PC-3 (cell line): ENCODE results near the gene QPCT. TPM values are rescaled to one million over a fixed set of nuclear protein-coding genes. Genes with fewer than 3 reads are reported as not detected.

ENCODE experiments used
- ATAC-seq: fragments of 200-7000 bp; cut with Tn5 transposase; 2 replicates; pipeline ENCODE4 v1.9.1; 2020; ENCODE audit warnings: mild to moderate bottlenecking, moderate library complexity
- BruUV-seq: library from RNA; stranded (reverse); fragments of 400-500 nt; replicated peaks from 2 replicates; lab custom pipeline; 2021; lab: Mats Ljungman, UMichigan
- CTCF ChIA-PET: fragments of 300-600 bp; sonication (Branson Sonifier 250); formaldehyde crosslinking; loops from one replicate; lab custom pipeline; 2022; ENCODE audit warnings: antibody characterized with exemption; lab: Charles Lee
- POLR2A ChIA-PET: fragments of 300-600 bp; sonication (Branson Sonifier 250); formaldehyde crosslinking; loops from one replicate; lab custom pipeline; 2022; ENCODE audit warnings: antibody characterized with exemption; ENCODE audit not compliant: unreplicated experiment; lab: Charles Lee
- DNase-seq: peaks from one replicate; pipeline ENCODE4 v3.0.0-alpha.2; 2015
- H2AFZ ChIP-seq: fragments of 300-600 bp; sonication (generic); 2 replicates; pipeline ENCODE4 v1.6.0; 2016; ENCODE audit warnings: antibody characterized with exemption, low read length
- H3F3A ChIP-seq: fragments of 300-600 bp; sonication (generic); one replicate; pipeline ENCODE4 v1.6.0; 2017; ENCODE audit warnings: antibody characterized with exemption, low read length, control low read depth, mild to moderate bottlenecking; ENCODE audit not compliant: unreplicated experiment
- H3K27ac ChIP-seq: fragments of 300-600 bp; sonication (generic); 2 replicates; pipeline ENCODE4 v1.5.1; 2016; ENCODE audit warnings: mild to moderate bottlenecking, low read length
- H3K27me3 ChIP-seq: fragments of 300-600 bp; sonication (generic); 2 replicates; pipeline ENCODE4 v1.6.1; 2016; ENCODE audit warnings: low read length, mixed read lengths
- H3K36me3 ChIP-seq: fragments of 300-600 bp; sonication (generic); 2 replicates; pipeline ENCODE4 v1.6.1; 2016; ENCODE audit warnings: low read depth, mixed run types, low read length, mixed read lengths
- H3K4me1 ChIP-seq: fragments of 300-600 bp; sonication (generic); 2 replicates; pipeline ENCODE4 v1.5.1; 2016; ENCODE audit warnings: low read length; ENCODE audit not compliant: insufficient read depth
- H3K4me2 ChIP-seq: fragments of 300-600 bp; sonication (generic); 2 replicates; pipeline ENCODE4 v1.6.0; 2016; ENCODE audit warnings: low read length
- H3K4me3 ChIP-seq: fragments of 300-600 bp; sonication (generic); 2 replicates; pipeline ENCODE4 v1.5.1; 2016; ENCODE audit warnings: mild to moderate bottlenecking, low read length, mixed read lengths
- H3K79me2 ChIP-seq: fragments of 300-600 bp; sonication (generic); 2 replicates; pipeline ENCODE4 v1.6.1; 2017; ENCODE audit warnings: low read length, mixed read lengths
- H3K9ac ChIP-seq: fragments of 300-600 bp; sonication (generic); 2 replicates; pipeline ENCODE4 v1.6.0; 2016; ENCODE audit warnings: mild to moderate bottlenecking, low read length
- H3K9me2 ChIP-seq: fragments of 300-600 bp; sonication (generic); replicated peaks from 2 replicates; pipeline ENCODE4 v1.6.1; 2016; ENCODE audit warnings: mixed run types, low read length, mixed read lengths
- H3K9me3 ChIP-seq: fragments of 300-600 bp; sonication (generic); 2 replicates; pipeline ENCODE4 v1.6.1; 2016; ENCODE audit warnings: low read length, mixed read lengths
- H4K20me1 ChIP-seq: fragments of 300-600 bp; sonication (generic); 2 replicates; pipeline ENCODE4 v1.6.1; 2016; ENCODE audit warnings: low read length, mixed read lengths
- EZH2 ChIP-seq: fragments of 300-600 bp; sonication (generic); IDR thresholded peaks from one replicate; pipeline ENCODE4 v1.6.1; 2017; ENCODE audit warnings: antibody characterized with exemption, mild to moderate bottlenecking, low read length; ENCODE audit not compliant: unreplicated experiment
- EZH2phosphoT487 ChIP-seq: fragments of 300-600 bp; sonication (generic); IDR thresholded peaks from 2 replicates; pipeline ENCODE4 v1.6.1; 2018; ENCODE audit warnings: mild to moderate bottlenecking, antibody characterized with exemption, low read length, borderline replicate concordance
- intact Hi-C: fragments of 100-400 bp; cut with micrococcal nuclease; formaldehyde crosslinking; loops from 2 replicates; pipeline ENCODE4 v1.9.0; 2023
- total RNA-seq: library from RNA; depleted of rRNA; stranded (reverse); fragments of >200 nt; gene quantifications from 2 replicates; pipeline ENCODE4 v1.2.3, GENCODE V29; 2014
- TF ChIP-seq, protein P1 (sequence below): fragments of 300-600 bp; sonication (generic); conservative IDR thresholded peaks from 2 replicates; pipeline ENCODE4 v1.5.1; 2017; ENCODE audit warnings: antibody characterized with exemption, low read depth, mild to moderate bottlenecking, low read length

The QPCT gene
- total RNA-seq, 1 experiment from 2014 or later = not detected

DNA sequence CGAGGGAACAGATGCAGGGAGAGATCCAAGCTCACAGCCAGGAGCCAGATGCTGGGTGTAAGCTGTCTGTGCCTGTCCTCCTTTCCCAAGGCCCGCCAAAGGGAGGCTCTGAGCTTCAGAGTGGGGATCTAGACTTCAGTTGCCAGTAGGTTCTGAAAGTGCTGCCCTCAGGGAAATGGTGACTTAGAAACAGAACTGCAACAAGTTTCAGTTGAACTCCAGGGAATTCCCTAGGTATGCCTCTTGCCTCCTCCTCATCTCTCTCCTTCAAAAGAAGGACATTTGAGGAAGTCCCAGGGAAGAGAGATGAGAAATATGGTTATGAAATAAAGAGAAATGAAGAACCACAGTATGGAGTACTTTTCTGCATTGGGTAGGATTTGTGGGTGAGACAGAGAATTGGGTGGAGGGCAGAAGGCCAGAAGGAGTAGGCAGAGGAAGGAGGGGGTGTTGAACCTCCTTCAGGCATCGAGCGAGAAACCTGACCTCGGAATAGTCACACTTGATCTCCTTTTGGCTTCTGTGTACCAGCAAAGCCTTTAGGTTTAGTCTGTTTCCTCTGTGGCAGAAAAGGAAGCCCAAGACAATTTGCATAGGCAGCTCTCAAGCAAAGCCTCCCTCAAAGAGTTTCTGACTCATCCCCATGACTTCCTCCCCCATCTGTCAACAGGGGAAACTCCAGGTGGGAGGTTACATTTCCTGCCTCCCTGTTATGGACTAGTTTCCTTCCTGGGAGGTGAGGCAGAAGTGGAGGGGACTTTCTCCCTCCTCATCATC lies 45.7 kb downstream of the QPCT start:
- no TSS peak for BruUV-seq
- Histone ChIP-seq H3K9me3 (no peaks in the 10 kb centered on the region), H3K4me1 (peaks cover 44% of the 10 kb centered on the region), H4K20me1 (no peaks in the 10 kb centered on the region), H3K9me2 (no peaks in the 10 kb centered on the region), H3F3A (no peaks in the 10 kb centered on the region), H3K4me2 (peak overlapping the region; percentile 56), H3K27ac (peak overlapping the region; percentile 76), H3K27me3 (no peaks in the 10 kb centered on the region), H3K36me3 (no peaks in the 10 kb centered on the region), H2AFZ (peak overlapping the region; percentile 46), H3K4me3 (peak overlapping the region; percentile 8; the same call in 1 of the 2 replicates), H3K9ac (peak overlapping the region; percentile 38), H3K79me2 (no peaks in the 10 kb centered on the region)
- ATAC-seq = peak; percentile 96
- TF ChIP-seq, protein P1, sequence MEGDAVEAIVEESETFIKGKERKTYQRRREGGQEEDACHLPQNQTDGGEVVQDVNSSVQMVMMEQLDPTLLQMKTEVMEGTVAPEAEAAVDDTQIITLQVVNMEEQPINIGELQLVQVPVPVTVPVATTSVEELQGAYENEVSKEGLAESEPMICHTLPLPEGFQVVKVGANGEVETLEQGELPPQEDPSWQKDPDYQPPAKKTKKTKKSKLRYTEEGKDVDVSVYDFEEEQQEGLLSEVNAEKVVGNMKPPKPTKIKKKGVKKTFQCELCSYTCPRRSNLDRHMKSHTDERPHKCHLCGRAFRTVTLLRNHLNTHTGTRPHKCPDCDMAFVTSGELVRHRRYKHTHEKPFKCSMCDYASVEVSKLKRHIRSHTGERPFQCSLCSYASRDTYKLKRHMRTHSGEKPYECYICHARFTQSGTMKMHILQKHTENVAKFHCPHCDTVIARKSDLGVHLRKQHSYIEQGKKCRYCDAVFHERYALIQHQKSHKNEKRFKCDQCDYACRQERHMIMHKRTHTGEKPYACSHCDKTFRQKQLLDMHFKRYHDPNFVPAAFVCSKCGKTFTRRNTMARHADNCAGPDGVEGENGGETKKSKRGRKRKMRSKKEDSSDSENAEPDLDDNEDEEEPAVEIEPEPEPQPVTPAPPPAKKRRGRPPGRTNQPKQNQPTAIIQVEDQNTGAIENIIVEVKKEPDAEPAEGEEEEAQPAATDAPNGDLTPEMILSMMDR = no peak
- TF ChIP-seq EZH2 (no peak), EZH2phosphoT487 (no peak)
- ChIA-PET CTCF (interaction anchor here (0.7 to 2.5 kb wide), 3 partner anchors 13 to 487 kb away, joined by 3 to 8 read pairs (median 3); no protein-coding TSS in a partner anchor), POLR2A (interaction anchor here (0.6 kb wide), 1 partner anchor 73 kb away, joined by 4 read pairs; no protein-coding TSS in a partner anchor)
- intact Hi-C loops = loop anchor here (2.0 to 10.0 kb wide), 3 partner anchors 63 to 885 kb away; no protein-coding TSS in a partner anchor
- peak; percentile 95 for DNase-seq

DNA sequence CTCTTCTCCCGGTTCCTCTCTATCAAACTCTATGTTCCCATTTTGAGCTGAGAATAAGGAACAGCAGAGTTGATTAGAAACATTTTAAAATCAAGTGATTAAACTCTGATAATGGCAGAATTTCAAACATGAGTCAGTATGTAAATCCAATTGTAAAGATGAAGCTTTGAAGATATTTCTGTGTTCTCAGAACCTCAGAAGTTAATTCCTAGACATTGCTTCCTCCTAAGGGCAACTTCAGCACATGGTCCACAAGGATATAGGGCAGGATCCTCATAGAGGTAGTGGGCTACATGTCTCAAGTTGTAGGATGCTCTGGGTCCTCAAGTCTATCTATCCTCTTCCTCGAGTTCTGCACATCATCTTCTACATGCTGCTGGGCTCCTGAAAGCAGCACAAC lies 46.3 kb downstream of the QPCT start:
- Histone ChIP-seq H3K79me2 (no peaks in the 10 kb centered on the region), H2AFZ (peak overlapping the region; percentile 46), H3K4me1 (peaks cover 47% of the 10 kb centered on the region), H3K9me3 (no peaks in the 10 kb centered on the region), H3K36me3 (no peaks in the 10 kb centered on the region), H4K20me1 (no peaks in the 10 kb centered on the region), H3K4me2 (peak overlapping the region; percentile 56), H3K9me2 (no peaks in the 10 kb centered on the region), H3K27me3 (no peaks in the 10 kb centered on the region), H3K27ac (peak overlapping the region; percentile 76), H3K4me3 (peak overlapping the region; percentile 8; the same call in 1 of the 2 replicates), H3K9ac (peak overlapping the region; percentile 21; the same call in 1 of the 2 replicates), H3F3A (no peaks in the 10 kb centered on the region)
- no peak for TF ChIP-seq EZH2phosphoT487
- TF ChIP-seq, protein P1 = no peak
- TF ChIP-seq EZH2 = no peak
- ATAC-seq (peak; percentile 58), DNase-seq (no peak)
- POLR2A ChIA-PET = interaction anchor here (0.6 kb wide), 2 partner anchors 11 to 99 kb away, joined by 3 to 4 read pairs; no protein-coding TSS in a partner anchor
- intact Hi-C loops = loop anchor here (2.0 to 10.0 kb wide), 3 partner anchors 63 to 884 kb away; no protein-coding TSS in a partner anchor
- CTCF ChIA-PET = interaction anchor here (0.5 to 2.5 kb wide), 3 partner anchors 14 to 487 kb away, joined by 3 to 8 read pairs (median 3); no protein-coding TSS in a partner anchor
- BruUV-seq = no TSS peak
